Activated CD4-positive, alpha-beta T cell treated with anti-CD3 and anti-CD28 coated beads for 24 hours (primary cell): ENCODE measurements around the gene PRKN.
A peak's percentile ranks its signal among the peaks of the same experiment; 100 is the strongest.

Experiments
- DNase-seq, 2 donors: peaks; one replicate each; pipeline ENCODE4 v3.0.0-alpha.2; 2020; ENCODE audit warnings: low read depth in 2 of 2

The PRKN gene

DNA sequence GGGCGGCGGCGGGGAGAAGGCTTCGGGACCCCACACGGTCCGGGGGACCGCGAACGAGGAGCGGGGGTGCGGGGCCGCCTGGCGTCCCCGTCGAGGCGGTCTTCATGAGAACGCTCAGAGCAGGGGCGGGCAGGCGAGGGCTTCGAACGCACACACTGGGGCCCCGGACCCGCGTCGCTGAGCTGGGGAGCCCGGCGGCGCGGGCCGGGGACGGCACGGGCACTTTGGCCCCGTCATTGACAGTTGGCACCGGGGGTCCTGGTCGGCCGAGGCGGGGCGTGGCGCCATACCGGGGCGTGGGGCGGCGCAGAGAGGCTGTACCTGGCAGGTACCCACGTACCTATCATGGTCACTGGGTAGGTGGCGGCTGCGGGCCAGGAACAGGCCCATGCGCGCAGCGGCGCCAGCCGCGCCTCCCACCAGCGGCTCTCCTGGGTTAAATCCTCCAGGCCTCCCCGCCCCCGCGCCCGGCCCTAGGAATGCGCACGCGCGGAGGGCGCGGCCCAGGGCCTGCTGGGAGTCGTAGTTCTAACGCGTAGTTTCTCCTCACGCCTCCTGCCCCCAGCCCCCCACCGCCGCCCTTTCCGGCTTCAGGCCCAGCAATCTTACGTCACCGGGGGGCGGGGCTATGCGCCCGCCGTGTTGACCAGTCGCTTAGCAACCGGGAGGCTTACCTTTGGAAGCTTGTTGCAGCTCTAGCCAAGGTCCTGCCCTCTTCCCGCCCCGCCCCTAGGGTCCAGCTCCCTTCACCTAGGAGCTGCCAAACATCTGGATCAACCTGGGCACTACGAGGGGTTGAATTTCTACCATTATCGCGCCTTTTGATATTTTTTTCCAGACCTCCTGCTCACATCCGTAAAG, at the start of gene PRKN, which contains the start of gene PACRG:
PRKN (minus strand) TSS at position 445 of the 861 bp plus-strand sequence.
PACRG (plus strand) TSS at position 653 of the 861 bp plus-strand sequence.
- peak; percentile 96 to 98 for DNase-seq

DNA sequence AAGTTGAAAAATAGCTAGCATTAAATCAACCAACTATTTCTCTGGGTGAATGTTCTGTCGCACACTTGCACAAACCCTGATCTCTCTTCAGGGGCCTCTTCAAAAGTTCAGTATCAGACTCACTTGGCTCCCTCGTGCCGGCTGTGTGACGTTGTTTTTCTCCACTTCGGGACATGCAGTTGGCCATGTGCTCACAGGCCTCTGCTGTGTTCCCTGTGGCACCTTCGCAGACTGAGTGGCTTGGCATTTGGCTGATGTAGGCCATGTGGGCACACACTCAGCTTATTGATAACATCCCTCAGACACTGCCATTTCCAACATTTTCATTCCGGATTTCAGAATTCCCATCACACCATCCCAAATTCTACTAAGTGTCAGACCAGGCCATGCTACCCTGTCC, 49.5 kb upstream of the PRKN start:
- DNase-seq, result no peak

DNA sequence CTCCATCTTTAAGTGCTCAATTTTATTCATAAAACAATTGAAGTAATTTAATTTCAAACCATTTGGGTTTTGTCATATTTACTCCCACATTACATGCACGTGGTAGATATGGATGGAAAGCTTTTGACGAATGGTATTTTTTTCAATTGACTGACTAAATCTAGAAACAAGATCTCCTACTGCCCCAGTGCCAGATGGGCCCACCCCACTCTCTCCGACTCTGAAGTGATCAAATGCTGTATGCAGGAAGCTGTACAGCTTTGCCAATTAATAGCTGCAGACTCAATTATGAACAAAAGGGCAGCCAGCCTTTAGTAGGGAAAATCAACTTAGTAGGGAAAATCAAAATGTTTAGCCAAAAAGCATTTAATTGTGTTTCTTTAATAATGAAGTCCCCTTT, 46.4 kb upstream of the PRKN start:
- DNase-seq, result no peak

DNA sequence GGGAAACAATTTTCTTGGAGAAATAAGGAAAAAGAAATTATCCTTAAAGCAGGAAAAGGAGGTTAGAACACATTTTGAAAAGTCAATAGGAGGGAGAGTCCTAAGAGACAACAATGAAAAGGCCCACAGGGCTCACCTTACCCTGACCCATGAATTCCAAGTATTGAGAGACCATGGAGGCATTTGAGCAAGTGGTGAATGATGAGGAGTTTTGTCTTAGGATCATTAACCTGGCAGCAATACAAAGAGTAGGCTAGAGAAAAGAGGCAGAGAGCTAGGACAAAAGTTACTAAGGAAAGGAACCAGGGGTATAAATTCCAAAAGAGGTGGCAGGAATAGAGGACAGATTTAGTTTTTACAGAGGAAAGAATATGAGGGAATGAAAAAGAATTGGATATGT, 44.9 kb upstream of the PRKN start:
- no peak for DNase-seq

DNA sequence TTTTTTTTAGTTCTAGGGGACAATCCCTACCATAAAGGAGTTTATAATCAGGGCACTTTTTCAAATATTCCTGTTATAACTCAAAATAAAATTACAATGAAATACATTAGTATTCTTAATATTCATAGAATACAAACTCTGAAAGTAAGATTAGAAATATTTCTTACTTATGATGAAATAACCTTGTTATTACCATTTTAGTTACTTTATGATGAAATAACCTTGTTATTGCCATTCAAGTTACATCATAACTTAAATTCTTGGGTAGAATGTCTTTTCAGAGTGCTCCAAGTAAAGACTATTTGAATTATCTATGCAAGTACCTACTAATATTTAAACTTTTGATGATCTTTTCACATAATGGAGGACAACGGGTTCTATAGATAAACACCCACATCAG, 43.4 kb upstream of the PRKN start:
- DNase-seq, result no peak

DNA sequence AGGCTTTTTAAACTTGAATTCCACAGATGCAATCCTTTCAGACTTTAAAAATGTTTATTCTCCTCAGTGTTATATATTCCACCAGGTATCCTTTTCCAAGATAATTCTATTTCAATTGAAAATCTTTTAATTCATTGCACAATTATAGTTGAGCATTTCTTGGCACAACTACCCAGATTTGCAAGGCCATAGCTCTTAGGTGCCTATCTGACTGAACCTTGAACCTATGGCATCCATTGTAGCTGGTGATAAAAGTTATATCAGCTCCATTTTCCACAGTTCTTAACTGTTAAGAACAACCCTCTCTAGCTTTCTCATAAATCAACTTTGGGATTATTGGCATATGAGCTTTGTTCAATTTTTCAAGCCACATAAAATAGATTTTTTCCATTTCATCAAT, 42.6 kb upstream of the PRKN start:
- DNase-seq, result no peak

DNA sequence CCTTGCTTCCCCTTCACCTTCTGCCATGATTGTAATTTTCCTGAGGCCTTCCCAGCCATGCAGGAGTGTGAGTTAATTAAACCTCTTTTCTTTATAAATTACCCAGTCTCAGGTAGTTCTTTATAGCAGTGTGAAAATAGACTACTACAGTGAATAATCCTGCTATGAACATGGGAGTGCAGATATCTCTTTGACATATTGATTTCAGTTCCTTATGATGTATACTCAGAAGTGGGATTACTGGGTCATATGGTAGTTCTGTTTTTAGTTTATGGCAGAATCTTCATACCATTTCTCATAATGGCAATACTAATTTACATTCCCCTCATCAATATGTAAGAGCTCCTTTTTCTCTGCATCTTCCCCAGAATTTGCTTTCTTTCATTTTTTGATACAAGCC, 26.2 kb upstream of the PRKN start:
- no peak for DNase-seq

DNA sequence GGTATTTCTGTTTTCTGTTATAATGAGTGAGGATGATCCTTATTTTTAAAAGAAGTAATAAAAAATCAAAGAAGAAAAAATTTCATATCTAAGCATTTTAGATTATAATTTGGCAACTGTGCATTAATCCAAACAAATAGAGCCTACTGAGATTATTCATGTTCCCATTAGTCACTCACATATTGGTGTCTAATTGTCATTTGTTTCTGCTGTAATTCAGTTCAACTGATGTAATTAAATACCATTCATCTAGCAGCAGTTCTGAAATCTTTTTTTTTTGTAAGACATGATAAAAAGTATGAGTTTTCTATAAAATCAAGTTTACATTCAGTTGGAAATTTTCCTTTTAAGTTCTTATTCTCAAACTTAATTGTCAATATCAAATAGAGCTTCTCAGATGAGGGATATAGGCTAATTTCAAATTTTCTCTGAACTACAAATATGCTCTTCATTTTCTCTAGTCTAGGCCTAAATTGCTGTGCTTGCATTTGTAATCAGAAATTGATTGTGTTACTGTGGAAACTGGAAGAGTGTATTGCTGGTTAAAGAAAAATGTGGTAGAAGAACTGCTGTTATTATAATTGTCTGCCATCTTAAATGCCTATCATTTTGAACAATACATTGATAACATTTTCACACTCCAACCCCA, 23.8 kb upstream of the PRKN start:
- DNase-seq, result no peak

DNA sequence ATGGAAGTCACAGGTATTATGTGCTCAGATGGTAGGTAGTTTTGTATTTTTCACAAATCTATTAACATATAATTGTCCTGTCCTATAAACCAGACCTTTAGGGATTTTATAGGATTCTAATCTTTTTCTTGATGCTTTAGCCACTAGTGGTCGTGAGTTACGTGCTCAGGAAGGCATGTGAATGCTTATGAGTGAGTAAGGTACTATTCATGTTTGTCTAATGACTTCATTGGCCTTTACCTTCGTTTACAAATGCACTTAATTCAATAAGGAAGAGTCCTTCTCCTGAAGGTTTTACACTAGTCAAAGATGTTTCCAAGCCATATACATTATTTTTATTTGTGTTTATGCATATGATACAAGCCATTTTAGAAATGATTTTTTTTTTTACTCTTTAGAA, 23.2 kb upstream of the PRKN start:
- no peak for DNase-seq

DNA sequence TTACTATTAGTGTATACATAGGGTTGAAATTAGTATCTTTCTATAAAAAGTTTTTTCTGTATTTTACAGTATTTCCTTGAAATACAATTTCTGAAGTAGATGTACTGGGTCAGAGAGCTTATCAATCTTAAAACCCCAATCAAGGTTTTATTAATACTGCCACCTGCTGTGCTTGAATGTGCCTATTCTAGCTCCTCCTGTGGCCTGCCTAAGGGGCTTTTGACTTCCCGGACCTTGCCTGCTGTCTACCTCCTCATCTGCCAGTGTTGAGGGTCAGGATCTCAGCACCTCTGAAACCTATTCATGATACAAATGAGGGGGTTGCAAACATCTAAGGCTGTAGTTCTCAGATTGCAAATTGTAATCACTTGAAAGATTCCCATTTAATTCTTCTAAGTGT, 9.4 kb upstream of the PRKN start:
- no peak for DNase-seq

DNA sequence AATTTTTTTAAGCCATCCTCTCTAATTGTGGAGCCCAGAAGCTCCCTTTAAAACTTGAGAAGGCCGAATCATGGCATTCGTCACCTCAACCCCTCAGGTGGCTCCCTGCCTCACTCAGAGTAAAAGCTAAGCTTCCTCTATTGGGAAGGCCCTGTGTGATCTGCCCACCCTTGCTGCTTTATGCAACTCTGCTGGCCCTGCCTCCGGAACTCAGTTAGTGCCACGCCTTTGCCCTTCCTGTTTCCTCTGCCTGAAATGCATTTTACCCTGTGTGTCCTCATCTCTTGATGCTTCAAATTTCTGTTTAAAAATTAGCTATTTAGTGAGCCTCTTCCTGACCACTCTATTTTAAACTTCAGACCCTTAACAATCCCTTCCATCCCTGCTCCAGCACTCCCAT, 5.9 kb upstream of the PRKN start:
- DNase-seq, result no peak

DNA sequence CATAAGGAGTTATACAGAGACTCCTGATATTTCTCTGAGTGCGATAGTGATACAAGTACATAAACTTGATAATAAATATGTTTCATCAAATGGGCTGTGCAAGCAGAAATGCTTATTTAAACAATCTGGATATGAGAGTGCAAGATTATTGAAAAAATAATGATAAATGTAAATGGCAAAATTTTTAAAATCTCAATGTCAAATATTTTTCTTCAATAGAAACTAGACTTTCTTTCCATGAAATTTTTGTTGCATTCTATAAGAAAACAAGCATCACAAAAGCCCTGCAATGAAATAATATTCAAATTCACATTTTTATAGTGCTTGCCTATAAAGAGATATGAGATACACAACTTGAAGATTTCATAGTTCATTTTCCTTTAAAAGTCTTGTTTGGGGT, 2.9 kb upstream of the PRKN start:
- no peak for DNase-seq

DNA sequence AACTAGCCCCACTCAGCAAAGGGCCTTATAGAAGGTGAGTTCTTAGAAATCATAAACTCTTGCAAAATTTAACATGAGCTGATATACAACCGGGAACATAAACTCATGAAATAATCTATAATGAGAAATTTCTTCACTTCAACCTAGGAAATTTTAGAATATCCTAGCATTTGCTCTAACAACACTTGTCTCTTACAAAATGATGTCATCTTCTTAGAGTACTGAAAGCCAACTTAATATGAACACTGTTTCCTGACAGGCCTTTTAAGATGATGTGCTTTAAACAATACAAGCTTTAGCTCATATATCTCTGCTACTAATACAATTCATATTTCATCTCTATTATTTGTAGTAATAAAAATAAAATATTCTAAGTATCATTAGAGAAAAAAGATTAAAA, 1.1 kb upstream of the PRKN start:
- DNase-seq, result no peak

DNA sequence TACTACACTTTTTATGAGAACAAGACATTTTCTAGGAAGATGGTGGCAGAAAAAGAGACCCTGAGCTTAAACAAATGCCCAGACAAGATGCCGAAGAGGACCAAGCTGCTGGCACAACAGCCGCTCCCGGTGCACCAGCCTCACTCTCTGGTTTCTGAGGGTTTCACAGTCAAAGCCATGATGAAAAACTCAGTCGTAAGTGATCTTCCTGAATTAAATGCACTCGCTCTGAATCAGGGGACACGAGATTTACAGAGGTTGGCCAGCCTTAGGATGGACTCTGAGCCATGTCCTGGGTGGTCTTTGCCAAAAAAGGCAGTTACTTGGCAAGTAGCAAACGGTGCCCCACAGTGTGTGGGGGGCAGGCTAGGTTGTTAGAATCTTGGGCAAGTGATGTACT, 631 bp upstream of the PRKN start:
- DNase-seq, result no peak

DNA sequence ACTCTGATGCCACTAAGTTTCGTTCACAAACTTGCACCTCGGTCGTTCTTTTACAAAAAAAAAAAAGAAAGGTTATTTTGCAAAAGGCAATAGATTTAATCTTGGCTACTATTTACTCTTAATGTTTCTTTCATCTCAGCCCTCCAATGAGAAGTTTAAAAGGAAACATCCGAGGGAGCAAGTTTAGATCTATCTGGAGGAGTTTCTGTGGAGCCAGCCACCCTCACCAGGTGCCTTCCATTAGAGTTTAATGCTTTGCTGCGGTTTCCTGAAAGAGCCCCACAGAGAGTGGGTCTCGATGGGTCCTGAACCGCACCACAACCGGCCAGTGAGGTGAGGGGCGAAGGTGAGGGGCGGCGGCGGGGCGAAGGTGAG, 632 bp downstream of the PRKN start:
- no peak for DNase-seq

DNA sequence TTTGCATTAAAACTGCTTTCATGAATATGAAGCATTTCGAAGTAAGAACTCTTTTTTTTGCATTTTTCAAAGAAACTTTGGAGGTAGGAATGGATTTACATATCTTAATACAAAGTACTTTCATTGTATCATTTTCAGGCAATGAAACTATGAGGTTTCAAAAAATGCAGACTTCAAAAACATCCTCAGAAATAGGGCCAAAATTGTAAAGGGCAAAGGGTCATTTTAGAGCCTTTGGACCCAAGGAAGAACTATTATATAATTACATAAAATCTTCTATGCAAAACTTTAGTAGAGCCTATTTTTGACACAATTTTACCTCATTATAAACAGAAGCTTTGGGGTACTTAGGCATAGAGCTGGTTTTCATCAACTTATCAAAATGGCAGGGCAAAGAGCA, 4.9 kb downstream of the PRKN start:
- no peak for DNase-seq

DNA sequence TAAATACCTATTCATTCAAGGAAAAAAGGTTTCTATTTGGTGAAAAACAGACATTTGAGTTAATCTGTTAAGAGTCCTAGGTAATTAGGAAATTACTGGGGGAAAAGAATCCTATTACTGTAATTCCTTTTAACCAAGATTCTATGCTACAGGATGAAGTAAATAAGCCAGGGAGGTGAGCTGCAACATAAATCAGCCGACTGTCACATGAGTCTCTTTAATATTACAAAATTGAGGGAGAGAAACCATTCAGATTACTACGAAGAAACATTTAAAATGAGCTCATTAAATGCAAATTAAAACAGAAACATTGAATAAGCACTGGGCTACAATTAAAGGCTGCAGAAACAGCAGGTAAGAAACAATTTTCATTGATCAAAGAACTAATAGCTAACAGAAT, 5.3 kb downstream of the PRKN start:
- no peak for DNase-seq

DNA sequence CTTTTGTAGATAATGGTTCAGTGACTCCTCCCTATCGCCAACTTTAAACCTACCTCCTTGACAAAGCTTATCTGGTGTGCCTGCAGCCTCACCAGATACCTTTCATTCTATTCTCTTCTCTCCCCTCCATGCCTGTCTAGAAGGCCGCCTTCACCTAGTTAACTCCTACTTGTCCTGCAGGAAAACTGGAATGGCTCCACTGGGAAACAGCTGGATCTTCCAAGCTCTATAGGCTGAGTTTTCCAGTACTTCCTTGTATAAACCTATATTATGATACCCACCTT, 6.2 kb downstream of the PRKN start:
- no peak for DNase-seq

DNA sequence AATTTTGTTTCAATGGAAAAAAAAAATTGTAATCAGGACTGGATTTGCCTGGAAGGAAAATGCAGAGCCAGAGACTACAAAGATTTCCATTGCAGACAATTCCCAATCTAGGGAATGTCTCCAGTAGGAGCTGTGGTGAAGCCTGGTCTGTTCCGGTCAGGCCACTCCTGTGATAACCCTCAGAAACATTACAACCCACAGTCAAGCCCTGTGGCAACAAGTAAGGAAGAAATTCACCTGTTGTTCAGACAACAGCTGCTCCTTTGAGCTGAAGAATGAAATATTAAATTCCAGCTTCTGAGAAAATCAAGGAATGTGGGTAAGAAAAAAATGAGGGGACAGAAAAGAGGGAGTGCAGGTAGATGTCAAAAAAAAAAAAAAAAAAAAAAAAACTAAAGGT, 8.0 kb downstream of the PRKN start:
- no peak for DNase-seq

DNA sequence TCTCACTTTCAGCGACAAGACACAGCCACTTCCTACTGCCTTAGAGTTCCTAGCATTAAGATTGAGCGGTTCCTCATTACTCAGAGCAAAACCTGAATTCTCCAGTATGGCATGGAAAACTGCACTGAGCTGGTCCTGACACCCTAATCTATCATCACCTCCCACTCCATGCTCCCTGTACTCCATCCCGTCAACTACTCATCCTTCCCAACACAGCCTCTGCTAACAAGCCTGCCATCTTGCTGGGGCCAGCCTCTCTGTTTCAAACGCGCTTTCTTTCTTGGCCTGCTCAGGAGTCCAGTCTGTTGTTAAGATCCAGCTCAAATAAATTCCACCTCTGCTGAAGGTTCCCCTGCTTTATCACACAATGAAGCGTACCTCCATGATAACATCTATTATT, 12.0 kb downstream of the PRKN start:
- no peak for DNase-seq

DNA sequence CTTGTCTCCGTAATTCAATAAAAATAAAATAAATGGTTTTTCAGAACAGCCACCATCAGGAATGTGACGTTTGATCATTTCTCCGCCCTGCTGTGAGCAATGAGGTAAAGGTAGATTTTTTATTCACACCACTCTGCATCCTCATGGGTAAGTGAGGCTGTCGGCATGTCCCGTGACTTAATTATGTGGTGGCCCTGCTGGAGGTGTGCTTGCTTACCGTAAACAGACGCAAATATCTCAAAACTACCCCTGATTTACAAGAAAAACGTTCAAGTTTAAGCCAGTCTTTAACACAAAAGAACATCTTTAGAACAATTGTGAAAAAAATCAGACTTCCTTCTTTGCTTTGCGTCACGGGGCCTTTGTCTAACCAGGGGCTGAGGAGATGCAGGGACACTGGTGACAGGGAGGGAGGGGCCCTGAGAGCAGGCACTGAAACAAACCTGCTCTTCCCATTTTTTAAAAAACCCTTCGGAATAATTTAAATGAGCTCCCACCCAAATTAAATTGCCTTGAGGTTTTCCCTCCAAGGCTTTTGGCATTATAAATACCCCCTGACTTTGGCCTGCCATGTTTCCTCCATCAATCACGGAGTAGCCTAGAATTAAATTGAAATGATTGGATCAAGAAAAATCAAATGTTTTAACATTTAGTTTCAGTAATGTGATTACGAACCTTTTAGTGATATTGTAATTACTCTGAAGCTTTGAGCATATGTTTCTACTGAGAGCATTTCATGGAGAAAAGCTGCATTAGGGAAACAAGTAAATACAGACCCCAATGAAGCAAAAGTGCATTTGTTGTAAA, 13.4 kb downstream of the PRKN start:
- DNase-seq, result no peak

DNA sequence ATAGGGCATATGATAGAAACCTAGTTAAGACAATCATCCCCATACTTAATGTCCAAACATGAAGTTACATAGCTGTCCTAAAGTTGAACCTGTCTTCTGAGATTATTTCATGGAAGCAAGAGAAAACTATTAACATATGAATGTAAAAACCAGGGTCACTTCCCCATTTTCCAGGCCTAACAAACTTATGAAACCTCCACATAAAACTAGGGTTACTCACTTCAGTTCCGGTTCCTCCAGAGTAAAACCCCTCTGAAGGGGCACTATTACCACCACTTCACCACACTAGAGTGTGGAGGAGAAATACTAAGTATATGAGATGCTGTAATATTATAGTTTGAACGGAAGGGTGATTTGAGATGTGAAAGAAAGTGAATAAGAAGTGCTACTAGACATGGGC, 14.9 kb downstream of the PRKN start:
- DNase-seq, result no peak

DNA sequence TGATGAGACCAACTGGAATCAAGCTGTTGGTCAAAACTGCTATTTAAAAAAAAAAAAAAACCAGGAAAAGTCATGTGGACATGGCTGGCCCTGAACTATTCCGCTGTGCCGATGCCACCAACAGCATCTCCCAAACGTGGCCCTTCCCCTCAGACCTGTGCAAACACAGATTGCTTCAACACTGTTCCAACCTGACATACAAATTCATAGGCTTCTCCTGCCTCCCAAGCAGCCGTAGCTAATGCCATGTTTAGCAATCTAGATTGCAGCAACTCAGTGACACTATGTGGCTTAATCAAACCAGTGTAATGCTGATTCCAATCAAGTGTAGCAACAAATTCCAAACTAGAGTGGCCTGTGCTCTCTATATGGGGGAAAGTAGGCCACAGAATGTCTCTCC, 16.2 kb downstream of the PRKN start:
- DNase-seq, result no peak
